Mesenchymal stem cell (in vitro differentiated cells and primary cell): Measurements from ENCODE around the gene THADA.

Source experiments
- DNase-seq: peaks from one replicate; pipeline ENCODE4 v3.0.0-alpha.2; 2013
- H2AFZ ChIP-seq: one replicate; pipeline ENCODE4 v1.6.1; 2013; ENCODE audit warnings: low read depth, mild to moderate bottlenecking, control low read depth, inconsistent platforms, low read length, moderate library complexity
- H2AK5ac ChIP-seq: 2 replicates; pipeline ENCODE4 v1.6.1; 2013; ENCODE audit warnings: low read length, moderate library complexity, mild to moderate bottlenecking, inconsistent platforms; ENCODE audit not compliant: severe bottlenecking
- H2BK120ac ChIP-seq: one replicate; pipeline ENCODE4 v1.6.1; 2013; ENCODE audit warnings: low read depth, mild to moderate bottlenecking, inconsistent platforms, low read length, moderate library complexity
- H2BK12ac ChIP-seq, 2 experiments: one replicate each; pipeline ENCODE4 v1.6.1; 2013; ENCODE audit warnings: inconsistent platforms in 2 of 2, low read length in 2 of 2, mild to moderate bottlenecking in 2 of 2, moderate library complexity in 2 of 2, control low read depth in 1 of 2
- H2BK15ac ChIP-seq: one replicate; pipeline ENCODE4 v1.6.1; 2013; ENCODE audit warnings: mild to moderate bottlenecking, low read depth, inconsistent platforms; ENCODE audit not compliant: poor library complexity, severe bottlenecking
- H2BK5ac ChIP-seq: 2 replicates; pipeline ENCODE4 v1.6.1; 2013; ENCODE audit warnings: low read depth, mild to moderate bottlenecking, low read length, control low read depth, inconsistent platforms; ENCODE audit not compliant: poor library complexity, severe bottlenecking
- H3K14ac ChIP-seq, 2 experiments: one replicate each; pipeline ENCODE4 v1.6.1; 2013; ENCODE audit warnings: inconsistent platforms in 2 of 2, low read length in 2 of 2, control low read depth in 1 of 2, mild to moderate bottlenecking in 1 of 2, moderate library complexity in 1 of 2
- H3K18ac ChIP-seq, 2 experiments: one replicate each; pipeline ENCODE4 v1.6.1; 2013; ENCODE audit warnings: inconsistent platforms in 2 of 2, low read length in 2 of 2, control low read depth in 1 of 2, low read depth in 1 of 2, mild to moderate bottlenecking in 1 of 2
- H3K23ac ChIP-seq, 2 experiments: one replicate each; pipeline ENCODE4 v1.6.1; 2013; ENCODE audit warnings: inconsistent platforms in 2 of 2, low read length in 2 of 2, mild to moderate bottlenecking in 2 of 2, moderate library complexity in 2 of 2, control low read depth in 1 of 2
- H3K27ac ChIP-seq: 2 replicates; pipeline ENCODE4 v1.5.1; 2013; ENCODE audit warnings: mild to moderate bottlenecking, moderate library complexity, low read length, control low read depth, inconsistent platforms; ENCODE audit not compliant: poor library complexity, severe bottlenecking
- H3K27me3 ChIP-seq, 2 experiments: 2 replicates each; pipeline versions ENCODE4 v1.6.1 to v1.7.0; 2013; ENCODE audit warnings: low read length in 2 of 2, mild to moderate bottlenecking in 2 of 2, moderate library complexity in 2 of 2, control low read depth in 1 of 2, inconsistent platforms in 1 of 2; ENCODE audit not compliant: control insufficient read depth in 1 of 2, insufficient read depth in 1 of 2
- H3K36me3 ChIP-seq, 2 experiments: 2 replicates each; pipeline versions ENCODE4 v1.6.1 to v1.7.0; 2013; ENCODE audit warnings: low read length in 2 of 2, control low read depth in 1 of 2, inconsistent platforms in 1 of 2, low read depth in 1 of 2, mild to moderate bottlenecking in 1 of 2; ENCODE audit not compliant: insufficient read depth in 2 of 2, control insufficient read depth in 1 of 2
- H3K4ac ChIP-seq, 2 experiments: one replicate each; pipeline ENCODE4 v1.6.1; 2013; ENCODE audit warnings: inconsistent platforms in 2 of 2, low read length in 2 of 2, mild to moderate bottlenecking in 2 of 2, moderate library complexity in 2 of 2, control low read depth in 1 of 2, low read depth in 1 of 2
- H3K4me1 ChIP-seq: 2 replicates; pipeline ENCODE4 v1.6.1; 2013; ENCODE audit warnings: low read depth, low read length, control low read depth; ENCODE audit not compliant: control insufficient read depth, insufficient read depth
- H3K4me2 ChIP-seq: 2 replicates; pipeline ENCODE4 v1.6.1; 2013; ENCODE audit warnings: low read length, mild to moderate bottlenecking, inconsistent platforms; ENCODE audit not compliant: poor library complexity, severe bottlenecking
- H3K4me3 ChIP-seq, 2 experiments: 2 replicates each; pipeline versions ENCODE4 v1.5.1 to v1.7.0; 2013; ENCODE audit warnings: low read length in 2 of 2, mild to moderate bottlenecking in 2 of 2, control low read depth in 1 of 2, low read depth in 1 of 2; ENCODE audit not compliant: insufficient read depth in 1 of 2
- H3K79me1 ChIP-seq: replicated peaks from 2 replicates; pipeline ENCODE4 v1.6.1; 2013; ENCODE audit warnings: mild to moderate bottlenecking, control low read depth, low read length, inconsistent platforms; ENCODE audit not compliant: poor library complexity, severe bottlenecking
- H3K9ac ChIP-seq: 2 replicates; pipeline ENCODE4 v1.7.0; 2013; ENCODE audit warnings: mild to moderate bottlenecking, low read length, moderate library complexity
- H3K9me3 ChIP-seq: 2 replicates; pipeline ENCODE4 v1.7.0; 2013; ENCODE audit warnings: mild to moderate bottlenecking, low read length; ENCODE audit not compliant: control insufficient read depth
- H4K8ac ChIP-seq: one replicate; pipeline ENCODE4 v1.6.1; 2013; ENCODE audit warnings: inconsistent platforms, mild to moderate bottlenecking, low read length, moderate library complexity
- H4K91ac ChIP-seq: one replicate; pipeline ENCODE4 v1.6.1; 2013; ENCODE audit warnings: mild to moderate bottlenecking, low read length, inconsistent platforms
- WGBS: methylation state at CpG from one replicate; pipeline ENCODE4 v1.1.7; 2013; ENCODE audit warnings: mixed read lengths; 5-methylcytosine and 5-hydroxymethylcytosine counted together

Gene THADA

DNA sequence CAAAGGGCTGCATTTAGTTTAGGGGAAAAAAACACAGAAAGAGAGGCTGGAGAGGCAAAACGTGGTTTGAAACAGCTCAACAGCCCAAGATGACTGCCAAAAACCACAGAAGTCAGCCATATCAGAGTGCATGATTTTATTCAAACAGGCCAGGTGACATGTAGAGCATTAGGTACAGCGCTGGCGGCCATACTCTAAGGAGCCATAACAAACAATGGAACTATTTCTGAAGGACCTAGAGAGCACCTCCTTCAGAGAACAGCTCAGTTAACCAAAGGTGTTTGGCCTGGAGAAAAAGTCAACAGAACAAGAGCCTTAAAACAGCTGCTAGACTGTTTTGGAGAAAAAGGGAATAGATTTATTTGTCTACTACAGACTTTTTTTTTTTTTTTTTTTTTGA, 2.6 kb downstream of the THADA start:
- H3K9me3 ChIP-seq = no peaks in the 10 kb centered on the region
- H4K8ac ChIP-seq = no peak overlapping the region
- no peak overlapping the region for H2AFZ ChIP-seq
- peaks cover 8% of the 10 kb centered on the region for H3K79me1 ChIP-seq
- no peak overlapping the region for H2AK5ac ChIP-seq
- no peak overlapping the region for H2BK15ac ChIP-seq
- no peaks in the 10 kb centered on the region for H3K27me3 ChIP-seq
- H3K27ac ChIP-seq = no peak overlapping the region
- peaks cover 2% of the 10 kb centered on the region for H3K4me1 ChIP-seq
- peaks cover 0 to 36% of the 10 kb centered on the region in 2 experiments for H3K36me3 ChIP-seq
- WGBS = 100% methylated on average over 3 of the region's 3 CpGs
- H3K14ac ChIP-seq = no peak overlapping the region
- no peak overlapping the region for H3K4me3 ChIP-seq
- DNase-seq = no peak
- H4K91ac ChIP-seq = no peak overlapping the region
- H3K23ac ChIP-seq = no peak overlapping the region
- H3K4ac ChIP-seq = no peak overlapping the region
- no peak overlapping the region for H3K4me2 ChIP-seq
- H2BK5ac ChIP-seq = no peak overlapping the region
- no peak overlapping the region for H2BK120ac ChIP-seq
- no peak overlapping the region for H2BK12ac ChIP-seq
- H3K18ac ChIP-seq = no peak overlapping the region
- no peak overlapping the region for H3K9ac ChIP-seq

DNA sequence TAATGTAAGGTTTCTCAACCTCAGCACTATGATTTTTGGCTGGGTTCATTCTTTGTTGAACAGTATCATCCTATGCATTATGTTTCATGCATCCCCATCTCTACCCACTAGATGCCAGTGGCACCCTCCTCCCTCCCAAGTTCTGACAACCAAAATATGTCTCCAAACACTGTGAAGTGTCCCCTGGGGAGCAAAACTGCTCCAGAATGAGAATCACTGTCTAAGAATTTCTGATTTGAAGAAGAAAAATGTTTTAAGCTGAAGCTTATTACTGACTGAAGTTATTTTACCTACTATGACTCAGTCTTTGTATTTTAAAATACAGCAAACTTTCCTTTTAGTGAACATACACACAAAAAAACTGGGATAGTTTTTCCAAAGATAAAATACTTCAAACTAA, 3.4 kb downstream of the THADA start:
- Histone ChIP-seq H3K4me3 (no peak overlapping the region), H4K8ac (no peak overlapping the region), H3K4ac (no peak overlapping the region), H3K36me3 (peaks cover 0 to 44% of the 10 kb centered on the region in 2 experiments), H2BK15ac (no peak overlapping the region), H2BK12ac (no peak overlapping the region), H2AFZ (no peak overlapping the region), H3K18ac (no peak overlapping the region), H4K91ac (no peak overlapping the region), H3K14ac (no peak overlapping the region), H3K27me3 (no peaks in the 10 kb centered on the region), H2BK120ac (no peak overlapping the region), H2BK5ac (no peak overlapping the region), H3K9ac (no peak overlapping the region), H3K9me3 (no peaks in the 10 kb centered on the region), H3K4me1 (peaks cover 2% of the 10 kb centered on the region), H3K4me2 (no peak overlapping the region), H2AK5ac (no peak overlapping the region), H3K27ac (no peak overlapping the region), H3K79me1 (peaks cover 8% of the 10 kb centered on the region), H3K23ac (no peak overlapping the region)
- DNase-seq = no peak

DNA sequence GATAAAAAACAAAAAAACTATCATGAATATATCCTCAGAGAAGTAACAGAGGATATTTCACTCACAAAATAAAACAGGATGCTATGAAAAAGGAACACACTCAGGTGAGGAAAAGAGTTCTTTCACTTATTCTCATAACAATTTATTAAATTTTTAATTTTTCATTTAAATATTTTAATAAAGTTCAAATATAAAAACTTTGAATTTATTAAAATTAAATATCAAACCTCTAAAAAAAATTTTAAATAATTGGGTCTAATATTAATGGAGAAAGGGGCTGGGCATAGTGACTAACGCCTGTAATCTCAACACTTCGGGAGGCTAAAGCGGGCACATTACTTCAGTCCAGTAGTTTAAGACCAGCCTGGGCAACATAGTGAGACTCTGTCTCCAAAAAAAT, 10.1 kb downstream of the THADA start:
- Histone ChIP-seq H3K4me3 (no peak overlapping the region), H4K8ac (no peak overlapping the region), H3K4me1 (no peaks in the 10 kb centered on the region), H3K36me3 (peaks cover 13 to 90% of the 10 kb centered on the region in 2 experiments), H2AFZ (no peak overlapping the region), H3K23ac (no peak overlapping the region), H2AK5ac (no peak overlapping the region), H3K9ac (no peak overlapping the region), H3K4ac (no peak overlapping the region), H2BK12ac (no peak overlapping the region), H3K27ac (no peak overlapping the region), H3K27me3 (no peaks in the 10 kb centered on the region), H3K14ac (no peak overlapping the region), H2BK5ac (no peak overlapping the region), H3K9me3 (no peaks in the 10 kb centered on the region), H2BK120ac (no peak overlapping the region), H4K91ac (no peak overlapping the region), H2BK15ac (no peak overlapping the region), H3K79me1 (peaks cover 11% of the 10 kb centered on the region), H3K4me2 (no peak overlapping the region), H3K18ac (no peak overlapping the region)
- 100% methylated on average over 2 of the region's 3 CpGs for WGBS
- DNase-seq = no peak

DNA sequence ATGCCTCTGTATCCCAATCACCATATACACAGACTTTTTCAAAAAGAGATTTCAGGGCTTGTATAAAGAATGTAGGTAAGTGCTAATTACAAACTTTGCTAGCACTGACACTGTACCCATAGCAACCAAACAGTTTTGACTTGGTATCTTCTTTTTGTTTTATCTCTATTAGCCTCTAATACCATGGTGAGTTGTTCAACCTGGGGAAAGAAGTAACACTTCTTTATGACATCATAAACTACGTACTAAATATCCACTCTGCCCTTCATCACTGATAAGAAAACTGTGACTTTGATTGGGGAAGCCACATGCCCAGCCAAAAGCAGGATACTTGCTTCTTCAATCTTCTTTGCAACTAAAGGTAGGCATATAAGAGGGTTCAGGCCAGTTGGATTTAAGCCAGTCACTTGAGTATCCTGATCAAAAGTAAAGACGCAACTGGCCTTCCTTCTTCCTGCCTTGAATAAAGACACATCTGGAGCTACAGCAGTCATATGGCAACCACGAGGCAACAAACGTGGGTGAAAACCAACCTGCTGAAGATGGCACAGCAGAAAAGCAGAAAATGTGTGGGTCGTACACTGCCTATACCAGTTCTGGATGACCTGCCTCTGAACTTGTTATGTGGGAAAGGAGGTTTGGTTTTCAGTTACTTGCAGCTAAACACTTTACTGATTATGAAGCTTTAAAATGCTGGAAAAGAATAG, 16.4 kb downstream of the THADA start:
- Histone ChIP-seq H3K9me3 (no peaks in the 10 kb centered on the region), H3K14ac (no peak overlapping the region), H3K4me1 (no peaks in the 10 kb centered on the region), H2BK12ac (no peak overlapping the region), H4K8ac (no peak overlapping the region), H3K4me3 (no peak overlapping the region), H2AK5ac (no peak overlapping the region), H2AFZ (no peak overlapping the region), H2BK5ac (no peak overlapping the region), H2BK15ac (no peak overlapping the region), H3K79me1 (peaks cover 12% of the 10 kb centered on the region), H3K23ac (no peak overlapping the region), H3K18ac (no peak overlapping the region), H3K9ac (no peak overlapping the region), H3K4ac (no peak overlapping the region), H3K36me3 (peaks cover 27 to 69% of the 10 kb centered on the region in 2 experiments), H3K4me2 (no peak overlapping the region), H3K27me3 (no peaks in the 10 kb centered on the region), H4K91ac (no peak overlapping the region), H3K27ac (no peak overlapping the region), H2BK120ac (no peak overlapping the region)
- DNase-seq = no peak
- WGBS = 96% methylated on average over 5 of the region's 5 CpGs
